ENCODE data around the gene TAF11L2. TPM values are rescaled to one million over a fixed set of nuclear protein-coding genes. Genes with fewer than 3 reads are reported as not detected.

The TAF11L2 gene
- total RNA-seq, 1 experiment from 2014 or later = not detected

DNA sequence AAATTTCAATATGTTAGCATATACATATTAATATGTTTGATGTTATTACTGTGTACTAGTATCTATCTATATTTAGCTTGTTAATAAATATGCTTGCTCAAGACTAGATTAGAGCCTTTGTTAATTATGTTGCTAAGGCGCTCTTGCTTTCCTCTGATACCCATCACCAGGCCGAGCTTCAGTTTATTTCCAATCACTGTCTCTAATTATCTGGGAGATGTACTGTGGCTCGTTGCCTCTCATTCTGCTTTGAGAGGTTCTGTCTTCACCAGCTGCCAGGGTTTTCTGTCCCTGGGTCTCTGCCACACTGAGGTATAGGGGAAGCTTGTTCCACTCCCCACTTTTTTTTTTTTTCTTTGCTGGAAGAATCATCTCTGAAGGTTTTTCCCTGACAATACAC lies 21.0 kb upstream of the TAF11L2 start:
- no peaks in the 10 kb centered on the region for H3K27me3 ChIP-seq (replicated peaks; ENCODE audit: insufficient read depth, low read depth, low read length, poor library complexity)
- ChIA-PET CTCF (no interaction called here), POLR2A (ENCODE audit: low non-redundant PET) (no interaction called here)
- intact Hi-C loops (cut with micrococcal nuclease; ENCODE audit: unreplicated experiment) = loop anchor here (5.0 kb wide), 1 partner anchor 260 kb away; the partner anchor contains the start of gene BASP1
- TF ChIP-seq EZH2 (IDR thresholded peaks at IDR 0.05; ENCODE audit: borderline replicate concordance, low read depth, low read length, poor library complexity, severe bottlenecking) = no peak
- TF ChIP-seq, protein P1, sequence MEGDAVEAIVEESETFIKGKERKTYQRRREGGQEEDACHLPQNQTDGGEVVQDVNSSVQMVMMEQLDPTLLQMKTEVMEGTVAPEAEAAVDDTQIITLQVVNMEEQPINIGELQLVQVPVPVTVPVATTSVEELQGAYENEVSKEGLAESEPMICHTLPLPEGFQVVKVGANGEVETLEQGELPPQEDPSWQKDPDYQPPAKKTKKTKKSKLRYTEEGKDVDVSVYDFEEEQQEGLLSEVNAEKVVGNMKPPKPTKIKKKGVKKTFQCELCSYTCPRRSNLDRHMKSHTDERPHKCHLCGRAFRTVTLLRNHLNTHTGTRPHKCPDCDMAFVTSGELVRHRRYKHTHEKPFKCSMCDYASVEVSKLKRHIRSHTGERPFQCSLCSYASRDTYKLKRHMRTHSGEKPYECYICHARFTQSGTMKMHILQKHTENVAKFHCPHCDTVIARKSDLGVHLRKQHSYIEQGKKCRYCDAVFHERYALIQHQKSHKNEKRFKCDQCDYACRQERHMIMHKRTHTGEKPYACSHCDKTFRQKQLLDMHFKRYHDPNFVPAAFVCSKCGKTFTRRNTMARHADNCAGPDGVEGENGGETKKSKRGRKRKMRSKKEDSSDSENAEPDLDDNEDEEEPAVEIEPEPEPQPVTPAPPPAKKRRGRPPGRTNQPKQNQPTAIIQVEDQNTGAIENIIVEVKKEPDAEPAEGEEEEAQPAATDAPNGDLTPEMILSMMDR (conservative IDR thresholded peaks at IDR 0.05; ENCODE audit: low read depth, low read length) = no peak
- H3K9me3 ChIP-seq (ENCODE audit: low read depth, low read length, poor library complexity, severe bottlenecking) = no peaks in the 10 kb centered on the region
- no peak overlapping the region for H3K4me3 ChIP-seq (ENCODE audit: low read depth, low read length, poor library complexity, severe bottlenecking)
- H3K4me1 ChIP-seq (ENCODE audit: insufficient read depth, low read length, poor library complexity, severe bottlenecking) = peaks cover 14% of the 10 kb centered on the region
- BruUV-seq (replicated peaks) = no TSS peak
- no peak overlapping the region for H3K27ac ChIP-seq (ENCODE audit: low read depth, low read length, poor library complexity, severe bottlenecking)
- H3K36me3 ChIP-seq (ENCODE audit: insufficient read depth, low read length, poor library complexity, severe bottlenecking) = no peaks in the 10 kb centered on the region
- no peak for DNase-seq (ENCODE audit: low spot score)

DNA sequence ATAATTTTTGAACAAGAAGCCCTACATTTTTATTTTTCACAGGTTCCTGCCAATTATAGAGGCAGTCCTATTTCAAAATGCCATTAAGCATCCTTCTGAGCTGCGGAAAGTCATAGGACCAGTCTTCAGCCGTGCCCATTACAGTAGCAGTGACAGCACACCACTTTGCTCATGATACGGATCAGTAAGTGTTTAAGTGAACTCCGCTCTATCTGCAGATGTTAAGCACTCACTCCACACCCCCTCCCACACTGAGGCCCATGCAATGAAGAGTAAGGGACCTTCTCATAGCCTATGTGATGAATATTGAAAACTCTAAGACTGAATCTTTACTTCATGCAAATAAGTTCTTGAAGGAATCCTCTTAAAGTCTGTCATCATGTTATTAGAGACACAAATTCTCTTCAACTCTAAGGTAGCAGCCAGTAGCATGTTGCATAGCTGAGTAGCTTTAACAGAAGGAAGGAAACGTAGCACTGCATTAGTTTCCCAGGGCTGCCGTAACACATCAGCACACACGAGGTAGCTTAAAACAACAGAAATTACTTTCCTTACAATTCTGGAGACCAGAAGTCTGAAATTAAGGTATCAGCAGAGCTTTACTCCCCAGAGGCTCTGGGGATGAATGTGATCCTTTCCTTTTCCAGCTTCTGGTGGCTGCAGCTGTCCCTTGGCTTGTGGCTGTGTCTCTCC lies 20.3 kb upstream of the TAF11L2 start:
- DNase-seq (ENCODE audit: low spot score) = peak; percentile 6
- Histone ChIP-seq H3K4me3 (ENCODE audit: low read depth, low read length, poor library complexity, severe bottlenecking) (no peak overlapping the region), H3K4me1 (ENCODE audit: insufficient read depth, low read length, poor library complexity, severe bottlenecking) (peaks cover 21% of the 10 kb centered on the region), H3K27me3 (replicated peaks; ENCODE audit: insufficient read depth, low read depth, low read length, poor library complexity) (no peaks in the 10 kb centered on the region), H3K36me3 (ENCODE audit: insufficient read depth, low read length, poor library complexity, severe bottlenecking) (no peaks in the 10 kb centered on the region), H3K9me3 (ENCODE audit: low read depth, low read length, poor library complexity, severe bottlenecking) (no peaks in the 10 kb centered on the region), H3K27ac (ENCODE audit: low read depth, low read length, poor library complexity, severe bottlenecking) (no peak overlapping the region)
- no peak for TF ChIP-seq EZH2 (IDR thresholded peaks at IDR 0.05; ENCODE audit: borderline replicate concordance, low read depth, low read length, poor library complexity, severe bottlenecking)
- TF ChIP-seq, protein P1 (conservative IDR thresholded peaks at IDR 0.05; ENCODE audit: low read depth, low read length) = no peak
- BruUV-seq (replicated peaks) = no TSS peak
- ChIA-PET POLR2A (ENCODE audit: low non-redundant PET) (no interaction called here), CTCF (interaction anchor here (0.6 kb wide), 1 partner anchor 34 kb away, joined by 3 read pairs; no protein-coding TSS in a partner anchor)
- intact Hi-C loops (cut with micrococcal nuclease; ENCODE audit: unreplicated experiment) = loop anchor here (5.0 kb wide), 1 partner anchor 260 kb away; the partner anchor contains the start of gene BASP1

DNA sequence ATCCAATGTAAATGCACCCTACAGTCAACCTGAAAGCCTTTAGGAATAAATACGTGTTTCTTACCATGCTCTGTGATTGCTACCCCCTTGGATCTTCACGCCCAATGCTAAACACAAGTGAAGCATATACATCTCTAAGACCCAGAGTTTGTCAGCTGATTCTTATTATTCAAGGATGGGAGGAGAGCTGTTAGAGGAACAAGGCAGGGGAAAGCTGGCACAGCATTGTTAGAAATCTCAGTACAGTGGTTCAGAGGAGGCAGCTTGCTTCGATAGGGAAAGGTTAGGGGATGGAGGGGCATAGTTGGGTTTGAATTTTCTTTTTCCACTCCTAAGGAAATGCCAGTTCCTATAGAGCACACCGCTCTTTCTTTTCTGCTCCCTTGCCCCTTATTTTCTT lies 16.7 kb upstream of the TAF11L2 start:
- Histone ChIP-seq H3K4me1 (ENCODE audit: insufficient read depth, low read length, poor library complexity, severe bottlenecking) (peaks cover 26% of the 10 kb centered on the region), H3K9me3 (ENCODE audit: low read depth, low read length, poor library complexity, severe bottlenecking) (no peaks in the 10 kb centered on the region), H3K27me3 (replicated peaks; ENCODE audit: insufficient read depth, low read depth, low read length, poor library complexity) (no peaks in the 10 kb centered on the region), H3K36me3 (ENCODE audit: insufficient read depth, low read length, poor library complexity, severe bottlenecking) (no peaks in the 10 kb centered on the region), H3K4me3 (ENCODE audit: low read depth, low read length, poor library complexity, severe bottlenecking) (no peak overlapping the region), H3K27ac (ENCODE audit: low read depth, low read length, poor library complexity, severe bottlenecking) (no peak overlapping the region)
- CTCF ChIA-PET = interaction anchor here (0.7 to 1.0 kb wide), 2 partner anchors 49 to 801 kb away, joined by 3 to 4 read pairs; no protein-coding TSS in a partner anchor
- BruUV-seq (replicated peaks) = no TSS peak
- TF ChIP-seq EZH2 (IDR thresholded peaks at IDR 0.05; ENCODE audit: borderline replicate concordance, low read depth, low read length, poor library complexity, severe bottlenecking) = no peak
- TF ChIP-seq, protein P1 (conservative IDR thresholded peaks at IDR 0.05; ENCODE audit: low read depth, low read length) = no peak
- POLR2A ChIA-PET (ENCODE audit: low non-redundant PET) = no interaction called here
- intact Hi-C loops (cut with micrococcal nuclease; ENCODE audit: unreplicated experiment) = no loop called here
- DNase-seq (ENCODE audit: low spot score) = peak; percentile 24

All from A673 (cell line).